Measurements from ENCODE around the gene CDCA3.
A peak's percentile ranks its signal among the peaks of the same experiment; 100 is the strongest.

CDCA3 gene

GRCh38 chr12:6826734-6827436 lies 24.2 kb downstream of the CDCA3 start:
- TF ChIP-seq CTCF (IDR thresholded peaks at IDR 0.05; ENCODE audit: low read length, missing control alignments) = no peak
- no peak for DNase-seq (ENCODE audit: low read depth)
- H3K4me3 ChIP-seq (replicated peaks; ENCODE audit: low read depth, low read length) = no peak overlapping the region

DNA sequence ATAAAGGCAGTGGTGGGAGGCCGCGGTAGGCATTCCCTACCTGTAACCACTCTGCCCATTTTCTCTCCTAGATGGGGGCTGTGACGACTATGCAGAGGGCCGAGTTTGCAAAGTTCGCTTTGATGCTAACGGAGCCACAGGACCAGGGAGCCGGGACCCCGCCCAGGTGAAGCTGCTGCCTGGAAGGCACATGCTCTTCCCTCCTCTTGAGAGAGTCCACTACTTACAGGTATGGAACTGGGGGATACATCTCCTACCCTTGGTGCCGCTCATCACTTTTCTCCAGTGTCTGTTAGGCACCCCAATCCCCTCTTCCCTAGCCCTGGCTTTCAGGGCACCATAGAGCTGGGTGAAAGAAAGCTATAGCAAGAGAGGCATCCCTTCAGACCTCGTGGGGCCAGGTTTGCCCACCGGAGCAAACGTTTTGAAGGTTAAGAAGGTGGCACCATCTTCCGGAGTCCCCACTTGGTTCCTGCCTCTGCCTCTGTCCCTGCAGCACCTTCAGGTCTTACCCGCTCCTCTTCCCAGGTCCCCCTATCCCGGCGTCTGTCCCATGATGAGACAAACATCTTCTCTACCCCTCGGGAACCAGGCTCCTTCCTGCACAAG lies 24.9 kb downstream of the CDCA3 start:
- DNase-seq (ENCODE audit: low read depth) = no peak
- H3K4me3 ChIP-seq (replicated peaks; ENCODE audit: low read depth, low read length) = no peak overlapping the region
- TF ChIP-seq CTCF (IDR thresholded peaks at IDR 0.05; ENCODE audit: low read length, missing control alignments) = no peak

DNA sequence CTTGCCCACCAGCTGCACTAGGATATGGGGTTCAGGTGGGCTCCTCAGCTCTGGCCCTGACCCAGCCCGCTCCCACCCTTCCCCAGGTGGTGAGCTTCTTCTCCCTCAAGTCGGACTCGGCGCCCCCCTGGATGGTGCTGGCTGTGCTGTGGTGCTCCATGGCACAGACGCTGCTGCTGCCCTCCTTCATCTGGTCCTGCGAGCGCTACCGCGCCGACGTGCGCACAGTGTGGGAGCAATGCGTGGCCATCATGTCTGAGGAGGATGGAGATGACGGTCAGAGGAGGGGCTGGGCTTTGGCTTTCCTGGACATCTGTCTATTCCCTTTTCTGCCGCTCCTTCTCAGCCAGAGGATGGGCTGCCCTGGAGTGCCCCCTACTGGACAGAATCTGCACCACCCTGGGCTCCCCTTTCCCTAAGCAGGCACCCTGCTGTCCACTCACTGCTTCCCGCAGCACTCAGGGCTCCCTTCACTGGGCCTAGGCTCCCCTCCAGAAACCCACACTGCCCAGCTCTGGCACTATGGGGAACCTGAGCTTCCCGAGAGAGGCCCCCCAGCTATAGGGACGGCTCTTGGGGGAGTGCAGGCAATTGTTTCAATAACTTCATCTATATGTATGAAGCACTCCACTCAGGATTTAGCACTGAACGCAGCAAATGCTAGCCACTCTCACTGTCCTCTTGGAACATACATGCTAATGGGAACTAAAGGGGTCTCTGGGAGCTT lies 25.5 kb downstream of the CDCA3 start:
- peak; percentile 88 for DNase-seq (ENCODE audit: low read depth)
- peak overlapping the region; percentile 31 for H3K4me3 ChIP-seq (replicated peaks; ENCODE audit: low read depth, low read length)
- TF ChIP-seq CTCF (IDR thresholded peaks at IDR 0.05; ENCODE audit: low read length, missing control alignments) = peak; percentile 93

DNA sequence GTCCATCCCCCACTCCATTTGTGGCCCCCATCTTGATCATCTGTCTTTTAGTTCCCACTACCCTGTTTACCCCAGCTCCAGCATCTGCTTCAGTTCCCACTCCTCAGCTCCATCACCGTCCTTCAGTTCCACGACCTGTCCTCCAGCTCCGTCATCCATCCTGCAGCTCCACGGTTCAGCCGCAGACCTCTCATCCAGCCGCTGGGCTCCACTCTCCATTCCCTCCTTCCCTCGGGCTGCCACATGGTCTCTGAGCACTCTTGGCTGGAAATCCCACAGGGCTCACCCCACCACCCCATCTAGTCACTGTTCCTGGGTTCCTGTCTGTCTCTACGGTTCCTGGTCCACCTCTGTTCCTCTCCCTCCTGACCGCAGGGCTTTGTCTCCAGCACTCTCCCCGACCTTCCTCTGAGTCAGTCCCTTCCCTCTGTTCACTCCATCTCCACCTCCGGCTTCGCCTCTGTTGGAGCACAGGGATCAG lies 26.1 kb downstream of the CDCA3 start:
- TF ChIP-seq CTCF (IDR thresholded peaks at IDR 0.05; ENCODE audit: low read length, missing control alignments) = no peak
- peak; percentile 44 for DNase-seq (ENCODE audit: low read depth)

DNA sequence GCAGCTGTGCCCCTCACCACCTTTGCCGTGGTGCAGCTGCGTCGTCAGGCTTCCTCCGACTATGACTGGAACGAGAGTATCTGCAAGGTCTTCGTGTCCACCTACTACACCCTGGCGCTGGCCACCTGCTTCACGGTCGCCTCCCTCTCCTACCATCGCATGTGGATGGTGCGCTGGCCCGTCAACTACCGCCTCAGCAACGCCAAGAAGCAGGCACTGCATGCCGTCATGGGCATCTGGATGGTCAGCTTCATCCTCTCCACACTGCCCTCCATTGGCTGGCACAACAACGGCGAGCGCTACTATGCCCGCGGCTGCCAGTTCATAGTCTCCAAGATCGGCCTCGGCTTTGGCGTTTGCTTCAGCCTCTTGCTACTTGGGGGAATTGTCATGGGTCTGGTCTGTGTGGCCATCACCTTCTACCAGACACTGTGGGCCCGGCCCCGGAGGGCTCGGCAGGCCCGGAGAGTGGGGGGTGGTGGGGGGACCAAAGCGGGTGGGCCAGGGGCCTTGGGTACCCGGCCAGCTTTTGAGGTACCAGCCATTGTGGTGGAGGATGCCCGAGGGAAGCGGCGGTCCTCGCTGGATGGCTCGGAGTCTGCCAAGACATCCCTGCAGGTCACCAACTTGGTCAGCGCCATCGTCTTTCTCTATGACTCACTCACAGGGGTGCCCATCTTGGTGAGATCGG lies 26.9 kb downstream of the CDCA3 start:
- no peak for TF ChIP-seq CTCF (IDR thresholded peaks at IDR 0.05; ENCODE audit: low read length, missing control alignments)
- DNase-seq (ENCODE audit: low read depth) = no peak
- H3K4me3 ChIP-seq (replicated peaks; ENCODE audit: low read depth, low read length) = no peak overlapping the region

More for the DNA sequence above, 26.1 kb downstream of the CDCA3 start:
- peak overlapping the region; percentile 31 for H3K4me3 ChIP-seq (replicated peaks; ENCODE audit: low read depth, low read length)

DNA sequence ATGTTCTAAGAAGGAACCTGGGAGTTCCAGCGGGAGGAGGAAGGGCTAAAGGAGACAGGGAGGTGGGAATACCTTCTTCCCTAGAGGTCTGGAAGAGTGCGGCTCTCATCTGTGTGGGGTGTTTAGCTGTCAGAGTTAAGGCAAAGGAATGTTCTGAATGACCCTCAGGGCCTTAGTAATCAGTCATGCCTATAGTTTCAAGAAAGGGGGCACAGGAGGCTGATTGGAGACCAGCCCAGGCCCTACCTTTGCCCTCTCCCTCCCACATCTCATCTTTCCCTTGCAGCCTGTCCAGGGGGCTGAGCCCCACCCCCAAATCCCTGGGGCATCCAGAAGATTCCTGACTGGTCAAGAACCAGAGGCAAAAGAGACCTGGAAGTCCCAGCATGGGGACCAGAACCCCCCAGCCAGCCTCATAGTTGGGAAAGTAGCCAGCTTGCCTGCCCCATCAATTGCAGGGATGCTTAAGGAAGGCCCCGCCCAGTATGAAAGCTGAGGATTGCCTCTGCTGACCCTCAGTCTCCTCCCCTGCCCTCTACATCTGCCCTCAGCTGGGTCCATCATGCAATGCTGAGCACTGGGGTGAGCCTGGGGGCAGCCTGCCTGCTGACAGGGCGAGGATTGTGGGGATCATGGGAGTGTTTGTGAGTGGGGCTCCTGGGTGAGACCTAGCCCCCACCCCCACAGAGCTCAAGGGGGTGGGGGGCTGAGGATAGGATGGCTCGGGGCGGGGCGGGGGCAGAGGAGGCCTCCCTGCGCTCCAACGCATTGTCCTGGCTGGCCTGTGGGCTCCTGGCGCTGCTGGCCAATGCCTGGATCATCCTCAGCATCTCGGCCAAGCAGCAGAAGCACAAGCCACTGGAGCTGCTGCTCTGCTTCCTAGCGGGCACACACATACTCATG lies 27.7 kb downstream of the CDCA3 start:
- DNase-seq (ENCODE audit: low read depth) = no peak
- no peak overlapping the region for H3K4me3 ChIP-seq (replicated peaks; ENCODE audit: low read depth, low read length)
- no peak for TF ChIP-seq CTCF (IDR thresholded peaks at IDR 0.05; ENCODE audit: low read length, missing control alignments)

Data from fibroblast of pulmonary artery (primary cell).